H1 (cell line): Measurements from ENCODE around the gene ASAP3. TPM values are rescaled to one million over a fixed set of nuclear protein-coding genes. Genes with fewer than 3 reads are reported as not detected.

ENCODE experiments used
- CTCF ChIA-PET: fragments of 300-600 bp; sonication (Branson Sonifier 250); formaldehyde crosslinking; loops from one replicate; lab custom pipeline; 2021; ENCODE audit not compliant: partially characterized antibody; lab: Charles Lee
- POLR2A ChIA-PET: fragments of 300-600 bp; sonication (Branson Sonifier 250); formaldehyde crosslinking; loops from one replicate; lab custom pipeline; 2021; ENCODE audit warnings: inconsistent platforms; ENCODE audit not compliant: partially characterized antibody; lab: Charles Lee
- DNase-seq, 2 experiments: peaks; one replicate each; pipeline versions ENCODE4 v3.0.0 to v3.0.0-alpha.2; 2010 to 2022; ENCODE audit warnings: low spot score in 2 of 2, low read depth in 1 of 2, mixed read lengths in 1 of 2
- FAIRE-seq: peaks from 2 replicates; lab custom pipeline; 2011; peaks lifted over from hg19 to GRCh38; lab: Jason Lieb, UNC
- H2AFZ ChIP-seq: 2 replicates; pipeline ENCODE4 v1.8.1; 2012; ENCODE audit warnings: low read length, inconsistent platforms
- H2AK5ac ChIP-seq: 2 replicates; pipeline ENCODE4 v1.6.1; 2013; ENCODE audit warnings: low read depth, low read length
- H2BK120ac ChIP-seq: replicated peaks from 2 replicates; pipeline ENCODE3; 2013; ENCODE audit warnings: low read depth, low read length, inconsistent platforms
- H2BK12ac ChIP-seq: 2 replicates; pipeline ENCODE4 v1.6.1; 2013; ENCODE audit warnings: low read depth, low read length
- H2BK15ac ChIP-seq: 2 replicates; pipeline ENCODE4 v1.6.1; 2013; ENCODE audit warnings: low read length
- H2BK20ac ChIP-seq: 2 replicates; pipeline ENCODE4 v1.6.1; 2013; ENCODE audit warnings: low read length
- H2BK5ac ChIP-seq: 2 replicates; pipeline ENCODE4 v1.6.1; 2013; ENCODE audit warnings: low read depth, low read length
- H3K14ac ChIP-seq: 2 replicates; pipeline ENCODE4 v1.6.1; 2013; ENCODE audit warnings: inconsistent platforms; ENCODE audit not compliant: insufficient read length
- H3K18ac ChIP-seq: 2 replicates; pipeline ENCODE4 v1.6.1; 2013; ENCODE audit warnings: low read length; ENCODE audit errors: extremely low read depth
- H3K23ac ChIP-seq: 2 replicates; pipeline ENCODE4 v1.6.1; 2013; ENCODE audit warnings: inconsistent platforms; ENCODE audit not compliant: insufficient read length
- H3K23me2 ChIP-seq: 2 replicates; pipeline ENCODE4 v1.6.1; 2013; ENCODE audit warnings: low read depth, low read length
- H3K27ac ChIP-seq: 2 replicates; pipeline ENCODE4 v1.6.1; 2011; ENCODE audit warnings: low read depth, low read length, inconsistent platforms
- H3K27me3 ChIP-seq, 4 experiments: replicated peaks in 1 of 4; 1 replicate in 1 of 4; 2 replicates in 3 of 4; pipeline versions ENCODE4 v1.6.1 to v1.8.1; 2011 to 2013; ENCODE audit warnings: low read length in 3 of 4, mild to moderate bottlenecking in 3 of 4, inconsistent platforms in 2 of 4, mixed read lengths in 2 of 4, moderate library complexity in 1 of 4; ENCODE audit not compliant: control insufficient read depth in 3 of 4, insufficient read depth in 3 of 4; ENCODE audit errors: extremely low read depth in 1 of 4
- H3K36me3 ChIP-seq, 4 experiments: 2 replicates each; pipeline versions ENCODE4 v1.6.1 to v1.8.1; 2011 to 2013; ENCODE audit warnings: mild to moderate bottlenecking in 4 of 4, low read length in 3 of 4, moderate library complexity in 2 of 4, control low read depth in 1 of 4, inconsistent platforms in 1 of 4; ENCODE audit not compliant: insufficient read depth in 4 of 4, control insufficient read depth in 2 of 4
- H3K4ac ChIP-seq: replicated peaks from 2 replicates; pipeline ENCODE3; 2013; ENCODE audit warnings: low read length, low read depth, mixed read lengths, inconsistent platforms; ENCODE audit not compliant: insufficient read length
- H3K4me1 ChIP-seq, 4 experiments: replicated peaks in 1 of 4; 1 replicate in 1 of 4; 2 replicates in 3 of 4; pipeline versions ENCODE4 v1.6.1 to v1.8.1; 2011 to 2013; ENCODE audit warnings: low read length in 3 of 4, inconsistent platforms in 2 of 4, mixed read lengths in 1 of 4; ENCODE audit not compliant: insufficient read depth in 4 of 4, control insufficient read depth in 3 of 4
- H3K4me2 ChIP-seq, 2 experiments: 2 replicates each; pipeline versions ENCODE4 v1.6.1 to v1.8.1; 2011 to 2013; ENCODE audit warnings: low read depth in 2 of 2, low read length in 2 of 2, control low read depth in 1 of 2, inconsistent platforms in 1 of 2, mild to moderate bottlenecking in 1 of 2; ENCODE audit not compliant: insufficient read depth in 1 of 2
- H3K4me3 ChIP-seq, 4 experiments: fragments of 200-600, 300-600 bp in 1 of 4; sonication (generic), shearing (Covaris generic), sonication (Bioruptor Twin) in 1 of 4; 2 replicates each; pipeline versions ENCODE4 v1.5.1 to v1.8.1; 2011 to 2016; ENCODE audit warnings: low read length in 4 of 4, low read depth in 3 of 4, control low read depth in 2 of 4, inconsistent platforms in 2 of 4, mild to moderate bottlenecking in 2 of 4, mixed read lengths in 1 of 4, moderate library complexity in 1 of 4; ENCODE audit not compliant: insufficient read depth in 2 of 4; ENCODE audit errors: extremely low read depth in 1 of 4
- H3K56ac ChIP-seq: replicated peaks from 2 replicates; pipeline ENCODE3; 2013; ENCODE audit warnings: low read depth, mild to moderate bottlenecking, mixed read lengths, low read length, inconsistent platforms; ENCODE audit not compliant: insufficient read length
- H3K79me1 ChIP-seq: 2 replicates; pipeline ENCODE4 v1.6.1; 2013; ENCODE audit warnings: low read depth, low read length, control low read depth
- H3K79me2 ChIP-seq, 2 experiments: 2 replicates each; pipeline versions ENCODE4 v1.6.1 to v1.8.1; 2012 to 2013; ENCODE audit warnings: low read length in 2 of 2, mild to moderate bottlenecking in 2 of 2, inconsistent platforms in 1 of 2; ENCODE audit not compliant: insufficient read depth in 2 of 2, control insufficient read depth in 1 of 2
- H3K9ac ChIP-seq, 4 experiments: replicated peaks in 1 of 4; 1 replicate in 1 of 4; 2 replicates in 3 of 4; pipeline versions ENCODE4 v1.6.1 to v1.8.1; 2011 to 2013; ENCODE audit warnings: low read depth in 3 of 4, low read length in 3 of 4, control low read depth in 2 of 4, mild to moderate bottlenecking in 2 of 4, moderate library complexity in 2 of 4, inconsistent platforms in 1 of 4; ENCODE audit errors: extremely low read depth in 1 of 4
- H3K9me3 ChIP-seq, 2 experiments: 2 replicates each; pipeline versions ENCODE4 v1.6.1 to v1.8.1; 2012 to 2013; ENCODE audit warnings: mild to moderate bottlenecking in 2 of 2, moderate library complexity in 2 of 2, control low read depth in 1 of 2, inconsistent platforms in 1 of 2, low read depth in 1 of 2, low read length in 1 of 2, mixed read lengths in 1 of 2; ENCODE audit not compliant: insufficient read depth in 2 of 2
- H4K20me1 ChIP-seq, 2 experiments: replicated peaks in 1 of 2; 2 replicates each; pipeline versions ENCODE3 to v1.8.1; 2011 to 2013; ENCODE audit warnings: inconsistent platforms in 2 of 2, low read length in 2 of 2, mild to moderate bottlenecking in 1 of 2; ENCODE audit not compliant: insufficient read depth in 2 of 2, control insufficient read depth in 1 of 2
- H4K5ac ChIP-seq: 2 replicates; pipeline ENCODE4 v1.6.1; 2013; ENCODE audit warnings: low read length, low read depth, mixed read lengths, inconsistent platforms; ENCODE audit not compliant: insufficient read length
- H4K8ac ChIP-seq: 2 replicates; pipeline ENCODE4 v1.8.0; 2013; ENCODE audit warnings: mild to moderate bottlenecking, moderate library complexity, low read length, inconsistent platforms; ENCODE audit not compliant: insufficient read depth; ENCODE audit errors: extremely low read depth
- H4K91ac ChIP-seq: replicated peaks from 2 replicates; pipeline ENCODE3; 2013; ENCODE audit warnings: low read length, mixed read lengths, inconsistent platforms; ENCODE audit not compliant: insufficient read length
- BACH1 ChIP-seq: IDR thresholded peaks from 2 replicates; pipeline ENCODE4 v1.6.1; 2012; ENCODE audit warnings: low read length, improper control_type of control experiment
- CTBP2 ChIP-seq: IDR thresholded peaks from 2 replicates; pipeline ENCODE4 v1.7.0; 2011; ENCODE audit warnings: borderline replicate concordance, mild to moderate bottlenecking, moderate library complexity, mixed read lengths, low read length; ENCODE audit not compliant: insufficient read depth, insufficient read length
- JUND ChIP-seq: IDR thresholded peaks from 2 replicates; pipeline ENCODE4 v1.6.1; 2011; ENCODE audit warnings: mild to moderate bottlenecking, improper control_type of control experiment, low read length
- KDM1A ChIP-seq: fragments of 200-600, 300-600 bp; sonication (generic); IDR thresholded peaks from 2 replicates; pipeline ENCODE4 v1.7.1; 2016; ENCODE audit warnings: mild to moderate bottlenecking, low read length, borderline replicate concordance
- MAX ChIP-seq: IDR thresholded peaks from 2 replicates; pipeline ENCODE4 v1.6.1; 2012; ENCODE audit warnings: inconsistent platforms
- PHF8 ChIP-seq: fragments of 200-600 bp; sonication (generic); conservative IDR thresholded peaks from 2 replicates; pipeline ENCODE4 v1.7.1; 2012; ENCODE audit warnings: low read depth, mild to moderate bottlenecking, inconsistent platforms, low read length, moderate library complexity
- POLR2A ChIP-seq, 2 experiments: IDR thresholded peaks; 1 replicate in 1 of 2; 2 replicates in 1 of 2; pipeline ENCODE4 v1.6.1; 2011; ENCODE audit warnings: low read depth in 2 of 2, low read length in 2 of 2, mild to moderate bottlenecking in 2 of 2; ENCODE audit errors: control extremely low read depth in 1 of 2
- RAD21 ChIP-seq, 2 experiments: IDR thresholded peaks in 1 of 2; conservative IDR thresholded peaks in 1 of 2; 2 replicates each; pipeline ENCODE4 v1.6.1; 2011; ENCODE audit warnings: low read depth in 2 of 2, low read length in 2 of 2, improper control_type of control experiment in 1 of 2, inconsistent platforms in 1 of 2, mild to moderate bottlenecking in 1 of 2, moderate library complexity in 1 of 2
- RFX5 ChIP-seq: IDR thresholded peaks from 2 replicates; pipeline ENCODE4 v1.6.1; 2011; ENCODE audit warnings: low read depth, low read length, improper control_type of control experiment, borderline replicate concordance
- SP2 ChIP-seq: IDR thresholded peaks from 2 replicates; pipeline ENCODE4 v1.6.1; 2012; ENCODE audit warnings: mild to moderate bottlenecking, low read length, inconsistent platforms
- TAF7 ChIP-seq: optimal IDR thresholded peaks from 2 replicates; pipeline ENCODE3; 2011; ENCODE audit warnings: low read depth, mild to moderate bottlenecking, inconsistent platforms, low read length, moderate library complexity, borderline replicate concordance
- ZNF274 ChIP-seq: IDR thresholded peaks from 2 replicates; pipeline ENCODE4 v1.7.0; 2012; ENCODE audit warnings: low read length, borderline replicate concordance; ENCODE audit errors: extremely low read depth
- WGBS, 2 experiments: shearing (Covaris generic) in 1 of 2; methylation state at CpG; one replicate each; pipeline versions ENCODE4 v1.1.6 to v1.1.7; 2013 to 2015; ENCODE audit warnings: low lambda C conversion rate in 2 of 2, mixed read lengths in 2 of 2, inconsistent platforms in 1 of 2, low coverage in 1 of 2, missing lambda C conversion rate in 1 of 2; ENCODE audit not compliant: insufficient replicate concordance in 2 of 2, insufficient coverage in 1 of 2, insufficient read length in 1 of 2; ENCODE audit errors: extremely low coverage in 1 of 2, missing lambda C conversion rate in 1 of 2; 5-methylcytosine and 5-hydroxymethylcytosine counted together
- polyA plus RNA-seq, 7 experiments: library from polyadenylated mRNA; depleted of rRNA in 3 of 7; stranded (reverse) in 5 of 7; unstranded in 2 of 7; fragments of >200 nt in 5 of 7; fragments of 200-250 nt in 2 of 7; gene quantifications; 1 replicate in 5 of 7; 2 replicates in 1 of 7; 4 replicates in 1 of 7; pipeline versions ENCODE4 v1.2.1 to v1.2.3, GENCODE V29; 2011 to 2013; ENCODE audit warnings: missing spikeins in 2 of 7, mixed read lengths in 2 of 7
- total RNA-seq: library from RNA; stranded (reverse); fragmentation: NEBNext Ultra II Directional; extraction: Animal tissue kit (Norgen Biotek cat#: 25700); gene quantifications from 2 replicates; pipeline ENCODE4 v1.2.1, GENCODE V29; 2021

Gene ASAP3
- total and polyA plus RNA-seq, 2 of the 8 experiments (the other 6 are each of a cell fraction or from before 2014, with no cell fraction given): 53.1 to 58.0 TPM

GRCh38 chr1:23509896-23510295, 25.9 kb upstream of the ASAP3 start:
- 95% methylated on average over 15 of the region's 15 CpGs; no CpG with 5 or more reads in 1 of the 2 experiments for WGBS, 2 experiments

More at GRCh38 chr1:23509896-23510295, 25.9 kb upstream of the ASAP3 start:
- no peak overlapping the region for H3K56ac ChIP-seq
- no peaks in the 10 kb centered on the region; the same call in 1 of the 2 replicates for H3K23me2 ChIP-seq
- no peaks in the 10 kb centered on the region for H3K9me3 ChIP-seq
- H3K4ac ChIP-seq: no peak overlapping the region
- H2BK5ac ChIP-seq: no peak overlapping the region; the same call in 1 of the 2 replicates
- H3K14ac ChIP-seq: no peak overlapping the region
- CTCF ChIA-PET: interaction anchor here (4.0 to 6.2 kb wide), 3 partner anchors 12 to 30 kb away, joined by 22 to 62 read pairs (median 62); partner anchors contain the start of gene E2F2
- DNase-seq (no peak), FAIRE-seq (no peak)
- no peak overlapping the region for H3K23ac ChIP-seq
- no peak overlapping the region for H4K91ac ChIP-seq
- H3K4me1 ChIP-seq: no peaks in the 10 kb centered on the region
- no peak overlapping the region for H2AFZ ChIP-seq
- H2AK5ac ChIP-seq: no peak overlapping the region
- TF ChIP-seq MAX: no peak
- TF ChIP-seq JUND: no peak
- TF ChIP-seq PHF8: no peak
- TF ChIP-seq BACH1: no peak
- TF ChIP-seq TAF7: no peak
- TF ChIP-seq RFX5: no peak
- TF ChIP-seq RAD21 (IDR thresholded peaks at IDR 0.05 in 1 of 2, conservative IDR thresholded peaks at IDR 0.05 in 1 of 2; ENCODE audit: low read depth in 2 of 2, low read length in 2 of 2): no peak
- TF ChIP-seq SP2: no peak
- TF ChIP-seq ZNF274: no peak
- no peak for TF ChIP-seq POLR2A (IDR thresholded peaks at IDR 0.05; ENCODE audit: control extremely low read depth in 1 of 2, low read depth in 2 of 2, low read length in 2 of 2)
- no peak for TF ChIP-seq KDM1A
- TF ChIP-seq CTBP2: no peak
- no peak overlapping the region for H2BK12ac ChIP-seq
- no peak overlapping the region for H3K4me2 ChIP-seq
- H3K27me3 ChIP-seq: no peaks in the 10 kb centered on the region
- H4K8ac ChIP-seq: no peak overlapping the region
- no peak overlapping the region for H2BK20ac ChIP-seq
- no peak overlapping the region for H3K4me3 ChIP-seq
- no peak overlapping the region for H2BK120ac ChIP-seq
- H3K36me3 ChIP-seq: peaks cover 0 to 7% (median 2%) of the 10 kb centered on the region in 4 experiments; a peak in 2 of 8 replicates
- H3K27ac ChIP-seq: no peak overlapping the region
- H3K79me1 ChIP-seq: no peaks in the 10 kb centered on the region
- no peak overlapping the region for H2BK15ac ChIP-seq
- H3K79me2 ChIP-seq: no peaks in the 10 kb centered on the region
- H3K9ac ChIP-seq: no peak overlapping the region
- H4K20me1 ChIP-seq: peaks cover 0 to 4% of the 10 kb centered on the region in 2 experiments
- H4K5ac ChIP-seq: no peak overlapping the region
- H3K18ac ChIP-seq: no peak overlapping the region
- POLR2A ChIA-PET: interaction anchor here (1.4 kb wide), 1 partner anchor 19 kb away, joined by 3 read pairs; no protein-coding TSS in a partner anchor
